OCI-LY7 (cell line): ENCODE measurements around the gene ENTPD6. TPM values are rescaled to one million over a fixed set of nuclear protein-coding genes. Genes with fewer than 3 reads are reported as not detected.

Experiments used
- BruUV-seq: library from RNA; stranded (reverse); fragments of 400-500 nt; replicated peaks from 2 replicates; lab custom pipeline; 2021; lab: Mats Ljungman, UMichigan
- CTCF ChIA-PET: fragments of 300-600 bp; sonication (Branson Sonifier 250); formaldehyde crosslinking; loops from one replicate; lab custom pipeline; 2022; ENCODE audit warnings: antibody characterized with exemption; ENCODE audit not compliant: unreplicated experiment; lab: Charles Lee
- POLR2A ChIA-PET: fragments of 300-600 bp; sonication (Branson Sonifier 250); formaldehyde crosslinking; loops from one replicate; lab custom pipeline; 2022; ENCODE audit warnings: antibody characterized with exemption; lab: Charles Lee
- DNase-seq: peaks from one replicate; pipeline ENCODE4 v3.0.0-alpha.2; 2015; ENCODE audit warnings: low spot score
- H2AFZ ChIP-seq: fragments of 200-600 bp; sonication (generic), shearing (Covaris generic); 2 replicates; pipeline ENCODE4 v1.6.1; 2014; ENCODE audit warnings: mild to moderate bottlenecking, antibody characterized with exemption, low read length, moderate library complexity
- H3K27ac ChIP-seq: fragments of 200-600 bp; sonication (generic); 2 replicates; pipeline ENCODE4 v1.5.1; 2014; ENCODE audit warnings: mixed run types, low read depth, mild to moderate bottlenecking, moderate library complexity, low read length, inconsistent platforms; ENCODE audit not compliant: poor library complexity, severe bottlenecking
- H3K36me3 ChIP-seq: fragments of 200-600 bp; sonication (generic); 2 replicates; pipeline ENCODE4 v1.6.1; 2014; ENCODE audit warnings: mild to moderate bottlenecking, antibody characterized with exemption, low read length, moderate library complexity, mixed read lengths; ENCODE audit not compliant: insufficient read depth
- H3K4me1 ChIP-seq: fragments of 200-600 bp; sonication (generic); 2 replicates; pipeline ENCODE4 v1.5.1; 2014; ENCODE audit warnings: mild to moderate bottlenecking, low read length; ENCODE audit not compliant: insufficient read depth, poor library complexity, severe bottlenecking
- H3K4me2 ChIP-seq: fragments of 200-600 bp; sonication (generic); 2 replicates; pipeline ENCODE4 v1.6.1; 2014; ENCODE audit warnings: mild to moderate bottlenecking, low read length
- H3K4me3 ChIP-seq: fragments of 200-600 bp; sonication (generic); 2 replicates; pipeline ENCODE4 v1.5.1; 2014; ENCODE audit warnings: mild to moderate bottlenecking, low read depth, low read length; ENCODE audit not compliant: poor library complexity, severe bottlenecking
- H3K79me2 ChIP-seq: fragments of 200-600 bp; sonication (generic); 2 replicates; pipeline ENCODE4 v1.6.1; 2016; ENCODE audit warnings: low read depth, mild to moderate bottlenecking, low read length, moderate library complexity, mixed read lengths; ENCODE audit not compliant: insufficient read depth
- H3K9me2 ChIP-seq: fragments of 200-600 bp; sonication (generic); 2 replicates; pipeline ENCODE4 v1.6.1; 2016; ENCODE audit warnings: mild to moderate bottlenecking, low read length, mixed read lengths; ENCODE audit not compliant: insufficient read depth
- H3K9me3 ChIP-seq: fragments of 200-600 bp; sonication (generic); 2 replicates; pipeline ENCODE4 v1.6.1; 2014; ENCODE audit warnings: mild to moderate bottlenecking, mixed run types, low read length, mixed read lengths
- H4K20me1 ChIP-seq: fragments of 200-600 bp; sonication (generic); 2 replicates; pipeline ENCODE4 v1.6.1; 2014; ENCODE audit warnings: mild to moderate bottlenecking, antibody characterized with exemption, low read length, moderate library complexity, mixed read lengths; ENCODE audit not compliant: insufficient read depth
- EZH2phosphoT487 ChIP-seq: fragments of 200-600 bp; sonication (generic); IDR thresholded peaks from 2 replicates; pipeline ENCODE4 v1.6.1; 2018; ENCODE audit warnings: low read depth, borderline replicate concordance, mild to moderate bottlenecking, mixed run types, antibody characterized with exemption, low read length, moderate library complexity, mixed read lengths
- intact Hi-C: fragments of 100-400 bp; cut with micrococcal nuclease; formaldehyde crosslinking; loops from one replicate; pipeline ENCODE4 v1.10.0; 2022; ENCODE audit not compliant: unreplicated experiment
- total RNA-seq, 2 experiments: library from RNA; depleted of rRNA in 1 of 2; stranded (reverse); fragments of >200 nt in 1 of 2; shearing (Covaris generic) in 1 of 2; gene quantifications; 2 replicates each; pipeline ENCODE4 v1.2.3, GENCODE V29; 2014 to 2022
- TF ChIP-seq, protein P1 (sequence below): fragments of 200-600 bp; sonication (generic); conservative IDR thresholded peaks from 2 replicates; pipeline ENCODE4 v1.5.1; 2014; ENCODE audit warnings: mild to moderate bottlenecking, antibody characterized with exemption, low read length, moderate library complexity, mixed read lengths

Gene ENTPD6
- total RNA-seq, 2 experiments from 2014 or later, result 4.2 TPM; not detected in 1

- Histone ChIP-seq H3K27ac (no peak overlapping the region), H3K9me2 (no peaks in the 10 kb centered on the region), H3K4me2 (no peak overlapping the region), H2AFZ (no peak overlapping the region), H3K36me3 (no peaks in the 10 kb centered on the region), H4K20me1 (no peaks in the 10 kb centered on the region), H3K79me2 (no peaks in the 10 kb centered on the region), H3K4me3 (no peak overlapping the region), H3K4me1 (no peaks in the 10 kb centered on the region), H3K9me3 (no peaks in the 10 kb centered on the region)
- no peak for DNase-seq
- BruUV-seq, result no TSS peak
- ChIA-PET CTCF (no interaction called here), POLR2A (interaction anchor here (1.4 kb wide), 1 partner anchor 24 kb away, joined by 4 read pairs; no protein-coding TSS in a partner anchor)
- intact Hi-C loops, result no loop called here
- TF ChIP-seq, protein P1, sequence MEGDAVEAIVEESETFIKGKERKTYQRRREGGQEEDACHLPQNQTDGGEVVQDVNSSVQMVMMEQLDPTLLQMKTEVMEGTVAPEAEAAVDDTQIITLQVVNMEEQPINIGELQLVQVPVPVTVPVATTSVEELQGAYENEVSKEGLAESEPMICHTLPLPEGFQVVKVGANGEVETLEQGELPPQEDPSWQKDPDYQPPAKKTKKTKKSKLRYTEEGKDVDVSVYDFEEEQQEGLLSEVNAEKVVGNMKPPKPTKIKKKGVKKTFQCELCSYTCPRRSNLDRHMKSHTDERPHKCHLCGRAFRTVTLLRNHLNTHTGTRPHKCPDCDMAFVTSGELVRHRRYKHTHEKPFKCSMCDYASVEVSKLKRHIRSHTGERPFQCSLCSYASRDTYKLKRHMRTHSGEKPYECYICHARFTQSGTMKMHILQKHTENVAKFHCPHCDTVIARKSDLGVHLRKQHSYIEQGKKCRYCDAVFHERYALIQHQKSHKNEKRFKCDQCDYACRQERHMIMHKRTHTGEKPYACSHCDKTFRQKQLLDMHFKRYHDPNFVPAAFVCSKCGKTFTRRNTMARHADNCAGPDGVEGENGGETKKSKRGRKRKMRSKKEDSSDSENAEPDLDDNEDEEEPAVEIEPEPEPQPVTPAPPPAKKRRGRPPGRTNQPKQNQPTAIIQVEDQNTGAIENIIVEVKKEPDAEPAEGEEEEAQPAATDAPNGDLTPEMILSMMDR, result no peak
- no peak for TF ChIP-seq EZH2phosphoT487
These were observed 27.1 kb downstream of the ENTPD6 start for GRCh38 chr20:25222461-25223178.

- TF ChIP-seq, protein P1, result no peak
- TF ChIP-seq EZH2phosphoT487, result no peak
These were observed 27.7 kb downstream of the ENTPD6 start for GRCh38 chr20:25223179-25223661.

More at GRCh38 chr20:25223179-25223661, 27.7 kb downstream of the ENTPD6 start:
- H3K36me3 ChIP-seq, result no peaks in the 10 kb centered on the region
- H3K79me2 ChIP-seq, result no peaks in the 10 kb centered on the region
- no peak overlapping the region for H2AFZ ChIP-seq
- H3K9me3 ChIP-seq, result no peaks in the 10 kb centered on the region
- H3K4me1 ChIP-seq, result no peaks in the 10 kb centered on the region
- no TSS peak for BruUV-seq
- intact Hi-C loops, result no loop called here
- peak; percentile 13 for DNase-seq
- no peak overlapping the region for H3K4me3 ChIP-seq
- H4K20me1 ChIP-seq, result no peaks in the 10 kb centered on the region
- no peaks in the 10 kb centered on the region for H3K9me2 ChIP-seq
- POLR2A ChIA-PET, result interaction anchor here (0.6 to 1.4 kb wide), 2 partner anchors 23 to 466 kb away, joined by 3 to 4 read pairs; no protein-coding TSS in a partner anchor
- no peak overlapping the region for H3K4me2 ChIP-seq
- H3K27ac ChIP-seq, result no peak overlapping the region
- CTCF ChIA-PET, result no interaction called here
